ENCODE data around the gene USP5. TPM values are rescaled to one million over a fixed set of nuclear protein-coding genes. Genes with fewer than 3 reads are reported as not detected.

Gene USP5
- total RNA-seq, 1 donor from 2014 or later, result 60.9 TPM

DNA sequence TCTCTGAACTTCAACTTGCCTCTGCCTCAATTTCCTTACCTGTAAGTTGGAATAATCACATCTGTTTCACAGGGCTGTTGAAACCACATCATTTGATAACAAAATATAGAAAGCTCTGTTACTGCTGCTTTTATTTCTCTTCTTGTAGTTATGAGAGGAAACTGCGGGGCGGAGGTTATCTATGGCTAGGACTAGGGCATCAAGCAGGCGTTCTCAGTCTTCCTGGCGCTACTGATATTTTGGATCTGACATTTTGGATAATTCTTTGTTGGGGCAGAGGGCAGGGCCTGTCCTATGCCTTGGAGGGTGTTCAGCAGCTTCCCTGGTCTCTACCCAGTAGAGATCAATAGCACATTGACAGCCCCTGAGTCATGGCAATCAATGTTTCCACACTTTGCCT, 19.8 kb upstream of the USP5 start:
- TF ChIP-seq, protein P1, sequence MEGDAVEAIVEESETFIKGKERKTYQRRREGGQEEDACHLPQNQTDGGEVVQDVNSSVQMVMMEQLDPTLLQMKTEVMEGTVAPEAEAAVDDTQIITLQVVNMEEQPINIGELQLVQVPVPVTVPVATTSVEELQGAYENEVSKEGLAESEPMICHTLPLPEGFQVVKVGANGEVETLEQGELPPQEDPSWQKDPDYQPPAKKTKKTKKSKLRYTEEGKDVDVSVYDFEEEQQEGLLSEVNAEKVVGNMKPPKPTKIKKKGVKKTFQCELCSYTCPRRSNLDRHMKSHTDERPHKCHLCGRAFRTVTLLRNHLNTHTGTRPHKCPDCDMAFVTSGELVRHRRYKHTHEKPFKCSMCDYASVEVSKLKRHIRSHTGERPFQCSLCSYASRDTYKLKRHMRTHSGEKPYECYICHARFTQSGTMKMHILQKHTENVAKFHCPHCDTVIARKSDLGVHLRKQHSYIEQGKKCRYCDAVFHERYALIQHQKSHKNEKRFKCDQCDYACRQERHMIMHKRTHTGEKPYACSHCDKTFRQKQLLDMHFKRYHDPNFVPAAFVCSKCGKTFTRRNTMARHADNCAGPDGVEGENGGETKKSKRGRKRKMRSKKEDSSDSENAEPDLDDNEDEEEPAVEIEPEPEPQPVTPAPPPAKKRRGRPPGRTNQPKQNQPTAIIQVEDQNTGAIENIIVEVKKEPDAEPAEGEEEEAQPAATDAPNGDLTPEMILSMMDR (IDR thresholded peaks at IDR 0.05), result no peak
- Histone ChIP-seq H2AFZ (replicated peaks) (no peak overlapping the region), H3K79me2 (ENCODE audit: low read depth) (peaks cover 36% of the 10 kb centered on the region), H3K4me3 (no peak overlapping the region), H3K4me2 (no peak overlapping the region), H3F3A (ENCODE audit: low read depth) (peaks cover 33% of the 10 kb centered on the region), H3K27ac (no peak overlapping the region), H3K9me3 (ENCODE audit: low read depth) (no peaks in the 10 kb centered on the region), H3K4me1 (peaks cover 6% of the 10 kb centered on the region), H3K27me3 (no peaks in the 10 kb centered on the region), H4K20me1 (ENCODE audit: low read depth) (peaks cover 49% of the 10 kb centered on the region), H3K9ac (no peak overlapping the region), H3K36me3 (peaks cover 6% of the 10 kb centered on the region)
- Mint-ChIP-seq H3K9me3 (no peaks in the 10 kb centered on the region), H3K36me3 (peaks cover 29% of the 10 kb centered on the region), H3K27ac (no peak overlapping the region), H3K27me3 (ENCODE audit: insufficient read depth, low read depth) (peaks cover 7% of the 10 kb centered on the region), H3K4me1 (peaks cover 22% of the 10 kb centered on the region), H3K4me3 (peak overlapping the region; percentile 27)
- no peak for DNase-seq (ENCODE audit: low spot score)

DNA sequence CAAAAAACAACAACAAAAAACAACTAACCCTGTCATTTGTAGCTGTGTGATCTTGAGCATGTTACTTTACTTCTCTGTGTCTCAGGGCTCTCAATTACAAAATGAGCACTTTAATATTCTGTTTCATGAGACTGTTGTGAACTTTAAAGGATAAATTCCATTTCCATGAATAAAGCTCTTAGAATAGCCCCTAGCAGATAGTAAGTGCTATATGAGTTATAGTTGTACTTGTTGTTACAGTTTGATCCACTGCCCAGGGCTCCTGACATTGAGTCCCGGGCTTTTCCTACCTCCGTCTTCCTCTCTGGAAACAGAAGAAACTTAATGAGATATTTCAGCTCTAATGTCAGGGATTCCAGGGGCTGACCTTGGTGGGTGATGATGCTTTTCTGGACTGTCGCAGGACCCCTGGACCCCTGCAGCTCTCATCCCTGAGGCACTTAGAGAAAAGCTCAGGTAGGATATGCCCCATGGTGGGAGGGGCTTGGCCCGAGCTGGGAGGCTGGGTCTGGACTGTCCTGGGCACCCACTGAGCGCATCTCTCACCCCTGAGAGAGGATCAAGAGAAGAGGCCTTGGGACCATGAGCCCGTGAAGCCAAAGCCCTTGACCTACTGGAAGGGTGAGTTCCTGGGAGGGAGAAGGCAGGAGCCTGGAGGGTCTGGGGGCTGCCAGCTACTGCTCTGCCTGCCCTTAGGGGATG, 18.6 kb upstream of the USP5 start:
- H3K27me3 Mint-ChIP-seq (ENCODE audit: insufficient read depth, low read depth), result peaks cover 4% of the 10 kb centered on the region
- H3K27ac Mint-ChIP-seq, result no peak overlapping the region
- Histone ChIP-seq H4K20me1 (ENCODE audit: low read depth) (peaks cover 57% of the 10 kb centered on the region), H3K9me3 (ENCODE audit: low read depth) (no peaks in the 10 kb centered on the region), H3K4me3 (no peak overlapping the region), H3K4me1 (peaks cover 4% of the 10 kb centered on the region), H3K36me3 (peaks cover 6% of the 10 kb centered on the region), H3K79me2 (ENCODE audit: low read depth) (peaks cover 32% of the 10 kb centered on the region), H3K9ac (no peak overlapping the region), H3K4me2 (no peak overlapping the region), H3F3A (ENCODE audit: low read depth) (peaks cover 33% of the 10 kb centered on the region), H3K27ac (no peak overlapping the region), H2AFZ (replicated peaks) (no peak overlapping the region), H3K27me3 (no peaks in the 10 kb centered on the region)
- no peak for DNase-seq (ENCODE audit: low spot score)
- no peak overlapping the region for H3K4me3 Mint-ChIP-seq
- peaks cover 33% of the 10 kb centered on the region for H3K36me3 Mint-ChIP-seq
- TF ChIP-seq EZH2 (IDR thresholded peaks at IDR 0.05) (no peak), EZH2phosphoT487 (IDR thresholded peaks at IDR 0.05) (no peak)
- TF ChIP-seq, protein P1 (IDR thresholded peaks at IDR 0.05), result no peak
- no peaks in the 10 kb centered on the region for H3K9me3 Mint-ChIP-seq
- H3K4me1 Mint-ChIP-seq, result peaks cover 17% of the 10 kb centered on the region

DNA sequence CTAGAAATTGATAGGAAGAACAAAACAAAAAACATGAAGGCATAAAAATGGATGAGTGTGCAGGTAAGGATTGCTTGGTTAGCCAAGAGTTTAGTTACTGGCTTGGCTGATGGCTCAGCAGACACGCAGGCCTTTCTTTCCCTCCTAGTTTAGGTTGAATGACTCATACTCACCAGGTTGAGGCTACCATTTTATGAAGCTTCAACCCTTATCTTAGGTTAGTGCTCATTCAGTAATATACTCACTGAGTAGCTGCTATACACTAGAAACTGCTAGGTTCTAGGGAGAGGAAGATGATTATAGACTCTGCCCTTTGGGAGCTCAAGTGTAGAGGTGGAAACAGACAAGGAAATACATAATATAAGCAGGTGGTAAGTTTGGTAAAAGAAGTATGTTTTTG, 17.7 kb upstream of the USP5 start:
- H3K27me3 ChIP-seq, result no peaks in the 10 kb centered on the region
- H3K36me3 ChIP-seq, result peaks cover 6% of the 10 kb centered on the region
- Mint-ChIP-seq H3K4me1 (peaks cover 23% of the 10 kb centered on the region), H3K27me3 (ENCODE audit: insufficient read depth, low read depth) (peaks cover 4% of the 10 kb centered on the region), H3K36me3 (peaks cover 35% of the 10 kb centered on the region), H3K27ac (no peak overlapping the region), H3K9me3 (no peaks in the 10 kb centered on the region), H3K4me3 (no peak overlapping the region)
- no peak overlapping the region for H3K4me3 ChIP-seq
- no peak overlapping the region for H3K4me2 ChIP-seq
- H3K4me1 ChIP-seq, result peaks cover 10% of the 10 kb centered on the region
- TF ChIP-seq EZH2phosphoT487 (IDR thresholded peaks at IDR 0.05) (no peak), EZH2 (IDR thresholded peaks at IDR 0.05) (no peak)
- TF ChIP-seq, protein P1 (IDR thresholded peaks at IDR 0.05), result no peak
- no peak overlapping the region for H2AFZ ChIP-seq (replicated peaks)
- no peak for DNase-seq (ENCODE audit: low spot score)
- peaks cover 66% of the 10 kb centered on the region for H4K20me1 ChIP-seq (ENCODE audit: low read depth)
- H3K27ac ChIP-seq, result no peak overlapping the region
- H3K9me3 ChIP-seq (ENCODE audit: low read depth), result no peaks in the 10 kb centered on the region
- H3F3A ChIP-seq (ENCODE audit: low read depth), result peaks cover 40% of the 10 kb centered on the region
- H3K79me2 ChIP-seq (ENCODE audit: low read depth), result peaks cover 23% of the 10 kb centered on the region
- H3K9ac ChIP-seq, result no peak overlapping the region

Measured in neural progenitor cell (in vitro differentiated cells).